IMR-90 (cell line): ENCODE data around the gene ZNF654. TPM values are rescaled to one million over a fixed set of nuclear protein-coding genes. Genes with fewer than 3 reads are reported as not detected.
"Not testable (repeated sequence)": the region's sequence is repeated elsewhere in the genome, so short reads cannot be mapped to it uniquely, and the experiment has no call there.

Source experiments
- ATAC-seq: fragments of 200-7000 bp; cut with Tn5 transposase; 2 replicates; pipeline ENCODE4 v1.9.1; 2020; ENCODE audit warnings: low read depth, mild to moderate bottlenecking, moderate library complexity
- BruUV-seq: library from RNA; stranded (reverse); fragments of 400-500 nt; replicated peaks from 2 replicates; lab custom pipeline; 2021; lab: Mats Ljungman, UMichigan
- CTCF ChIA-PET: fragments of 300-600 bp; formaldehyde crosslinking; extraction: SDS; loops from one replicate; lab custom pipeline; 2021; ENCODE audit warnings: antibody characterized with exemption; lab: Yijun Ruan, JAX
- POLR2A ChIA-PET: fragments of 300-600 bp; sonication (Branson Sonifier 250); formaldehyde crosslinking; loops from one replicate; lab custom pipeline; 2022; ENCODE audit warnings: antibody characterized with exemption; ENCODE audit not compliant: unreplicated experiment; lab: Charles Lee
- DNase-seq: peaks from one replicate; pipeline ENCODE4 v3.0.0; 2013
- H2AFZ ChIP-seq: replicated peaks from 2 replicates; pipeline ENCODE3; 2013; ENCODE audit warnings: low read length, mild to moderate bottlenecking; ENCODE audit not compliant: poor library complexity
- H2AK5ac ChIP-seq: 2 replicates; pipeline ENCODE4 v1.6.1; 2013; ENCODE audit warnings: low read depth, low read length, inconsistent platforms
- H2AK9ac ChIP-seq: replicated peaks from 2 replicates; pipeline ENCODE3; 2013; ENCODE audit warnings: mild to moderate bottlenecking, low read depth, low read length, moderate library complexity; ENCODE audit not compliant: poor library complexity
- H2BK120ac ChIP-seq: 2 replicates; pipeline ENCODE4 v1.6.1; 2013; ENCODE audit warnings: low read depth, low read length, inconsistent platforms
- H2BK15ac ChIP-seq: 3 replicates; pipeline ENCODE4 v1.6.1; 2013; ENCODE audit warnings: low read depth, low read length, inconsistent platforms
- H2BK20ac ChIP-seq: 2 replicates; pipeline ENCODE4 v1.6.1; 2013; ENCODE audit warnings: low read depth, mild to moderate bottlenecking, inconsistent platforms, low read length, moderate library complexity
- H2BK5ac ChIP-seq: 2 replicates; pipeline ENCODE4 v1.6.1; 2013; ENCODE audit warnings: mild to moderate bottlenecking, low read depth, low read length, inconsistent platforms; ENCODE audit not compliant: poor library complexity, severe bottlenecking
- H3K14ac ChIP-seq: replicated peaks from 2 replicates; pipeline ENCODE4 v1.6.1; 2013; ENCODE audit warnings: low read depth, low read length, inconsistent platforms
- H3K18ac ChIP-seq: 2 replicates; pipeline ENCODE4 v1.6.1; 2013; ENCODE audit warnings: low read depth, low read length, control low read depth
- H3K23ac ChIP-seq: 2 replicates; pipeline ENCODE4 v1.6.1; 2013; ENCODE audit warnings: low read depth, low read length, inconsistent platforms
- H3K27ac ChIP-seq: 2 replicates; pipeline ENCODE4 v1.5.1; 2013; ENCODE audit warnings: mild to moderate bottlenecking, control low read depth, low read length; ENCODE audit not compliant: insufficient read depth
- H3K27me3 ChIP-seq: 2 replicates; pipeline ENCODE4 v1.6.1; 2013; ENCODE audit warnings: low read length; ENCODE audit not compliant: control insufficient read depth, insufficient read depth
- H3K36me3 ChIP-seq: 2 replicates; pipeline ENCODE4 v1.6.1; 2013; ENCODE audit warnings: low read length, mixed read lengths; ENCODE audit not compliant: control insufficient read depth, insufficient read depth
- H3K4ac ChIP-seq: 2 replicates; pipeline ENCODE4 v1.6.1; 2013; ENCODE audit warnings: low read depth, low read length, inconsistent platforms
- H3K4me1 ChIP-seq: 2 replicates; pipeline ENCODE4 v1.6.1; 2013; ENCODE audit warnings: low read length, mixed read lengths; ENCODE audit not compliant: control insufficient read depth, insufficient read depth
- H3K4me2 ChIP-seq: 2 replicates; pipeline ENCODE4 v1.6.1; 2013; ENCODE audit warnings: low read depth, mild to moderate bottlenecking, control low read depth, low read length, moderate library complexity
- H3K4me3 ChIP-seq: 2 replicates; pipeline ENCODE4 v1.5.1; 2013; ENCODE audit warnings: low read depth, mild to moderate bottlenecking, control low read depth, low read length, moderate library complexity; ENCODE audit not compliant: insufficient read depth
- H3K56ac ChIP-seq: 2 replicates; pipeline ENCODE4 v1.6.1; 2013; ENCODE audit warnings: low read length, inconsistent platforms; ENCODE audit not compliant: insufficient read depth; ENCODE audit errors: extremely low read depth
- H3K79me1 ChIP-seq, 2 experiments: 2 replicates each; pipeline ENCODE4 v1.6.1; 2013; ENCODE audit warnings: low read length in 2 of 2, inconsistent platforms in 1 of 2, low read depth in 1 of 2
- H3K9ac ChIP-seq: 2 replicates; pipeline ENCODE4 v1.6.1; 2013; ENCODE audit warnings: low read depth, low read length, control low read depth
- H3K9me1 ChIP-seq: 2 replicates; pipeline ENCODE4 v1.6.1; 2013; ENCODE audit warnings: low read length, inconsistent platforms; ENCODE audit not compliant: insufficient read depth
- H3K9me3 ChIP-seq: 2 replicates; pipeline ENCODE4 v1.6.1; 2013; ENCODE audit warnings: low read length; ENCODE audit not compliant: control insufficient read depth, insufficient read depth
- H4K20me1 ChIP-seq: 2 replicates; pipeline ENCODE4 v1.6.1; 2013; ENCODE audit warnings: low read length, inconsistent platforms; ENCODE audit not compliant: insufficient read depth
- H4K5ac ChIP-seq: 2 replicates; pipeline ENCODE4 v1.6.1; 2013; ENCODE audit warnings: mild to moderate bottlenecking, low read depth, low read length, control low read depth
- H4K8ac ChIP-seq, 2 experiments: 2 replicates each; pipeline ENCODE4 v1.6.1; 2013; ENCODE audit warnings: low read depth in 2 of 2, low read length in 2 of 2, control low read depth in 1 of 2, inconsistent platforms in 1 of 2
- H4K91ac ChIP-seq: 2 replicates; pipeline ENCODE4 v1.6.1; 2013; ENCODE audit warnings: low read depth, low read length, inconsistent platforms; ENCODE audit not compliant: insufficient read depth
- CEBPB ChIP-seq: IDR thresholded peaks from 2 replicates; pipeline ENCODE4 v1.6.1; 2012; ENCODE audit warnings: low read depth, low read length, improper control_type of control experiment
- WGBS, 2 experiments: methylation state at CpG; one replicate each; pipeline versions ENCODE4 v1.1.5 to v1.1.7; 2013; ENCODE audit warnings: missing lambda C conversion rate in 2 of 2; ENCODE audit not compliant: insufficient read length in 1 of 2; ENCODE audit errors: extremely low coverage in 2 of 2; 5-methylcytosine and 5-hydroxymethylcytosine counted together
- dilution Hi-C: fragments of 300-500 bp; cut with HindIII; formaldehyde crosslinking; loops from one replicate; pipeline ENCODE4 v1.14.3; 2018; ENCODE audit warnings: low sequenced_read_pairs; ENCODE audit not compliant: unreplicated experiment
- in situ Hi-C: fragments of 300-500 bp; cut with MboI; formaldehyde crosslinking; loops from 3 replicates; pipeline ENCODE4 v1.14.3; 2019; ENCODE audit warnings: low sequenced_read_pairs, inconsistent platforms, mixed read lengths
- intact Hi-C: fragments of 100-400 bp; cut with micrococcal nuclease; formaldehyde crosslinking; loops from 2 replicates; pipeline ENCODE4 v1.10.0; 2022
- polyA plus RNA-seq, 3 experiments: library from polyadenylated mRNA; depleted of rRNA; stranded (reverse); fragments of >200 nt; gene quantifications; 2 replicates each; pipeline ENCODE4 v1.2.3, GENCODE V29; 2012; ENCODE audit warnings: low replicate concordance in 1 of 3
- total RNA-seq: library from RNA; depleted of rRNA; stranded (reverse); fragments of >200 nt; gene quantifications from 2 replicates; pipeline ENCODE4 v1.2.3, GENCODE V29; 2012
- TF ChIP-seq, protein P1 (sequence below): fragments of 150-350 bp; IDR thresholded peaks from 2 replicates; pipeline ENCODE4 v1.6.1; 2017; ENCODE audit warnings: mild to moderate bottlenecking, antibody characterized with exemption, low read length, low read depth

The ZNF654 gene
- total and polyA plus RNA-seq, 2 of the 4 experiments (the other 2 are of a cell fraction) = 3.3 to 11.5 TPM

GRCh38 chr3:88117683-88118082, 58.6 kb downstream of the ZNF654 start:
- intact Hi-C loops (no loop called here), dilution Hi-C loops (no loop called here), in situ Hi-C loops (no loop called here)
- Histone ChIP-seq H2BK15ac (no peak overlapping the region), H3K23ac (no peak overlapping the region), H3K27me3 (no peaks in the 10 kb centered on the region), H3K4me3 (no peak overlapping the region), H3K4ac (no peak overlapping the region), H4K8ac (no peak overlapping the region), H2AK5ac (no peak overlapping the region), H3K9me1 (no peaks in the 10 kb centered on the region), H3K4me2 (no peak overlapping the region), H2BK20ac (no peak overlapping the region), H3K4me1 (no peaks in the 10 kb centered on the region), H3K9me3 (no peaks in the 10 kb centered on the region), H3K18ac (no peak overlapping the region), H3K9ac (no peak overlapping the region), H3K36me3 (0 out of 2 replicates have a peak, but pooled peaks cover 2% of the 10 kb centered on the region), H4K20me1 (no peaks in the 10 kb centered on the region), H3K56ac (no peak overlapping the region), H2AK9ac (no peak overlapping the region), H3K79me1 (peaks cover 13 to 19% of the 10 kb centered on the region in 2 experiments), H2BK120ac (no peak overlapping the region), H3K27ac (no peak overlapping the region), H4K5ac (no peak overlapping the region), H4K91ac (no peak overlapping the region), H2AFZ (no peak overlapping the region), H3K14ac (no peak overlapping the region), H2BK5ac (no peak overlapping the region)
- peak; percentile 54; the same call in 1 of the 2 replicates for TF ChIP-seq CEBPB
- TF ChIP-seq, protein P1, sequence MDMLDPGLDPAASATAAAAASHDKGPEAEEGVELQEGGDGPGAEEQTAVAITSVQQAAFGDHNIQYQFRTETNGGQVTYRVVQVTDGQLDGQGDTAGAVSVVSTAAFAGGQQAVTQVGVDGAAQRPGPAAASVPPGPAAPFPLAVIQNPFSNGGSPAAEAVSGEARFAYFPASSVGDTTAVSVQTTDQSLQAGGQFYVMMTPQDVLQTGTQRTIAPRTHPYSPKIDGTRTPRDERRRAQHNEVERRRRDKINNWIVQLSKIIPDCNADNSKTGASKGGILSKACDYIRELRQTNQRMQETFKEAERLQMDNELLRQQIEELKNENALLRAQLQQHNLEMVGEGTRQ = no peak
- no peak for ATAC-seq
- ChIA-PET CTCF (no interaction called here), POLR2A (no interaction called here)
- BruUV-seq = no TSS peak
- DNase-seq = no peak
- no CpG with 5 or more reads among the region's 1 CpG for WGBS, 2 experiments

GRCh38 chr3:88118603-88119002, 59.5 kb downstream of the ZNF654 start:
- WGBS, 2 experiments = no CpG with 5 or more reads among the region's 2 CpGs
- H3K4me1 ChIP-seq, H3K4ac ChIP-seq, H3K27ac ChIP-seq, CTCF ChIA-PET, H2AFZ ChIP-seq, H2BK120ac ChIP-seq, H3K18ac ChIP-seq, H3K9ac ChIP-seq, DNase-seq, H3K4me3 ChIP-seq, in situ Hi-C loops, H3K36me3 ChIP-seq, H4K20me1 ChIP-seq, POLR2A ChIA-PET, H4K91ac ChIP-seq, H3K23ac ChIP-seq, H4K5ac ChIP-seq, BruUV-seq, H2BK5ac ChIP-seq, H2BK15ac ChIP-seq, dilution Hi-C loops, H3K4me2 ChIP-seq, H3K27me3 ChIP-seq, H3K56ac ChIP-seq, H3K9me1 ChIP-seq, H3K14ac ChIP-seq, H2AK5ac ChIP-seq, H3K9me3 ChIP-seq, intact Hi-C loops, H2AK9ac ChIP-seq, ATAC-seq, H4K8ac ChIP-seq, H2BK20ac ChIP-seq: not testable (repeated sequence)
- peaks cover 15 to 21% of the 10 kb centered on the region in 2 experiments for H3K79me1 ChIP-seq
